ENCODE measurements around the gene RPS6KB1. TPM values are rescaled to one million over a fixed set of nuclear protein-coding genes. Genes with fewer than 3 reads are reported as not detected.
"Not testable (repeated sequence)": the region's sequence is repeated elsewhere in the genome, so short reads cannot be mapped to it uniquely, and the experiment has no call there.

The RPS6KB1 gene
- total RNA-seq, 1 experiment from 2014 or later: 48.4 TPM

GRCh38 chr17:59846394-59847165 is 46.3 kb upstream of the RPS6KB1 start:
- Mint-ChIP-seq H3K4me1 (ENCODE audit: insufficient read depth, unreplicated experiment) (peaks cover 26% of the 10 kb centered on the region), H3K27ac (ENCODE audit: low read depth, unreplicated experiment) (peak overlapping the region; percentile 98), H3K9me3 (ENCODE audit: unreplicated experiment) (no peaks in the 10 kb centered on the region), H3K4me3 (ENCODE audit: unreplicated experiment) (peak overlapping the region; percentile 50), H3K27me3 (ENCODE audit: insufficient read depth, unreplicated experiment) (no peaks in the 10 kb centered on the region), H3K36me3 (ENCODE audit: insufficient read depth, unreplicated experiment) (peaks cover 80% of the 10 kb centered on the region)
- BruUV-seq (replicated peaks): no TSS peak
- CTCF ChIA-PET: interaction anchor here (0.6 to 2.1 kb wide), 8 partner anchors 8 to 100 kb away, joined by 3 to 11 read pairs (median 4); no protein-coding TSS in a partner anchor
- intact Hi-C loops (cut with micrococcal nuclease): loop anchor here (5.0 kb wide), 1 partner anchor 46 kb away; the partner anchor contains the start of genes RPS6KB1 and TUBD1
- TF ChIP-seq CTCF (IDR thresholded peaks at IDR 0.05; ENCODE audit: unreplicated experiment): no peak
- DNase-seq (ENCODE audit: unreplicated experiment): peak; percentile 91
- POLR2A ChIA-PET: interaction anchor here (0.8 to 14.0 kb wide), 19 partner anchors 8 to 688 kb away, joined by 3 to 720 read pairs (median 7); partner anchors contain the start of genes PTRH2, RPS6KB1 and VMP1

GRCh38 chr17:59848385-59848668 is 44.6 kb upstream of the RPS6KB1 start:
- Mint-ChIP-seq H3K4me1 (ENCODE audit: insufficient read depth, unreplicated experiment) (peaks cover 25% of the 10 kb centered on the region), H3K4me3 (ENCODE audit: unreplicated experiment) (peak overlapping the region; percentile 10), H3K27me3 (ENCODE audit: insufficient read depth, unreplicated experiment) (no peaks in the 10 kb centered on the region), H3K9me3 (ENCODE audit: unreplicated experiment) (no peaks in the 10 kb centered on the region), H3K36me3 (ENCODE audit: insufficient read depth, unreplicated experiment) (peaks cover 65% of the 10 kb centered on the region), H3K27ac (ENCODE audit: low read depth, unreplicated experiment) (peak overlapping the region; percentile 98)
- DNase-seq (ENCODE audit: unreplicated experiment): no peak
- POLR2A ChIA-PET: interaction anchor here (0.8 to 14.0 kb wide), 10 partner anchors 10 to 230 kb away, joined by 3 to 720 read pairs (median 4); partner anchors contain the start of genes RPS6KB1 and TUBD1
- no TSS peak for BruUV-seq (replicated peaks)
- TF ChIP-seq CTCF (IDR thresholded peaks at IDR 0.05; ENCODE audit: unreplicated experiment): no peak
- intact Hi-C loops (cut with micrococcal nuclease): loop anchor here (5.0 kb wide), 1 partner anchor 44 kb away; the partner anchor contains the start of genes RPS6KB1 and TUBD1
- CTCF ChIA-PET: interaction anchor here (0.7 to 3.2 kb wide), 2 partner anchors 10 to 102 kb away, joined by 3 to 14 read pairs; no protein-coding TSS in a partner anchor

- Mint-ChIP-seq H3K4me3 (ENCODE audit: unreplicated experiment) (peak overlapping the region; percentile 10), H3K27me3 (ENCODE audit: insufficient read depth, unreplicated experiment) (no peaks in the 10 kb centered on the region), H3K27ac (ENCODE audit: low read depth, unreplicated experiment) (peak overlapping the region; percentile 98), H3K9me3 (ENCODE audit: unreplicated experiment) (no peaks in the 10 kb centered on the region), H3K36me3 (ENCODE audit: insufficient read depth, unreplicated experiment) (peaks cover 64% of the 10 kb centered on the region), H3K4me1 (ENCODE audit: insufficient read depth, unreplicated experiment) (peaks cover 27% of the 10 kb centered on the region)
- ChIA-PET CTCF (interaction anchor here (0.7 to 3.2 kb wide), 3 partner anchors 10 to 102 kb away, joined by 3 to 14 read pairs (median 4); no protein-coding TSS in a partner anchor), POLR2A (interaction anchor here (0.8 to 14.0 kb wide), 8 partner anchors 10 to 230 kb away, joined by 3 to 720 read pairs (median 4); partner anchors contain the start of genes RPS6KB1 and TUBD1)
- DNase-seq (ENCODE audit: unreplicated experiment): peak; percentile 77
- no peak for TF ChIP-seq CTCF (IDR thresholded peaks at IDR 0.05; ENCODE audit: unreplicated experiment)
- intact Hi-C loops (cut with micrococcal nuclease): loop anchor here (5.0 kb wide), 1 partner anchor 44 kb away; the partner anchor contains the start of genes RPS6KB1 and TUBD1
- no TSS peak for BruUV-seq (replicated peaks)
Measured at GRCh38 chr17:59848778-59849177, 44.1 kb upstream of the RPS6KB1 start.

- H3K27ac Mint-ChIP-seq (ENCODE audit: low read depth, unreplicated experiment); BruUV-seq (replicated peaks); H3K9me3 Mint-ChIP-seq (ENCODE audit: unreplicated experiment); H3K4me3 Mint-ChIP-seq (ENCODE audit: unreplicated experiment); H3K27me3 Mint-ChIP-seq (ENCODE audit: insufficient read depth, unreplicated experiment); DNase-seq (ENCODE audit: unreplicated experiment): not testable (repeated sequence)
- H3K4me1 Mint-ChIP-seq (ENCODE audit: insufficient read depth, unreplicated experiment): peaks cover 27% of the 10 kb centered on the region
- ChIA-PET POLR2A (interaction anchor here (0.6 to 5.8 kb wide), 5 partner anchors 10 to 93 kb away, joined by 3 to 79 read pairs (median 3); no protein-coding TSS in a partner anchor), CTCF (interaction anchor here (0.6 to 3.2 kb wide), 5 partner anchors 9 to 104 kb away, joined by 3 to 14 read pairs (median 4); no protein-coding TSS in a partner anchor)
- peaks cover 49% of the 10 kb centered on the region for H3K36me3 Mint-ChIP-seq (ENCODE audit: insufficient read depth, unreplicated experiment)
- intact Hi-C loops (cut with micrococcal nuclease): loop anchor here (5.0 kb wide), 1 partner anchor 143 kb away; the partner anchor contains the start of genes PTRH2 and VMP1
Measured at GRCh38 chr17:59850311-59850710, 42.6 kb upstream of the RPS6KB1 start.

Data from MCF 10A (cell line).